Activated T-cell treated with anti-CD3 and anti-CD28 coated beads, Interleukin-2, amount 50 U/mL, for 72 hours (primary cell): ENCODE data around the gene MRS2. TPM values are rescaled to one million over a fixed set of nuclear protein-coding genes. Genes with fewer than 3 reads are reported as not detected.
"Not testable (repeated sequence)": the region's sequence is repeated elsewhere in the genome, so short reads cannot be mapped to it uniquely, and the experiment has no call there.

Experiments
- ATAC-seq, 2 donors: fragments of 150-1000 bp; cut with Tn5 transposase; replicated peaks in 1 of 2; 2 replicates each; pipeline ENCODE4 v1.10.0; 2021; ENCODE audit warnings: moderate library complexity in 2 of 2, mild to moderate bottlenecking in 1 of 2
- DNase-seq, 2 donors: peaks; one replicate each; pipeline ENCODE4 v3.0.0; 2021 to 2022; ENCODE audit warnings: mixed read lengths in 1 of 2
- H3K27ac Mint-ChIP-seq: one replicate; pipeline ENCODE4 v1.8.0; 2022; ENCODE audit warnings: mild to moderate bottlenecking, moderate library complexity, mixed read lengths
- H3K27me3 Mint-ChIP-seq: one replicate; pipeline ENCODE4 v1.8.0; 2022; ENCODE audit warnings: low read depth, mixed read lengths
- H3K36me3 Mint-ChIP-seq, 2 donors: one replicate each; pipeline ENCODE4 v1.8.0; 2022; ENCODE audit warnings: mixed read lengths in 2 of 2, mild to moderate bottlenecking in 1 of 2; ENCODE audit not compliant: insufficient read depth in 2 of 2
- H3K4me1 Mint-ChIP-seq: one replicate; pipeline ENCODE4 v1.8.0; 2022; ENCODE audit warnings: low read depth, mixed read lengths
- H3K4me3 Mint-ChIP-seq, 2 donors: one replicate each; pipeline ENCODE4 v1.8.0; 2022; ENCODE audit warnings: mild to moderate bottlenecking in 2 of 2, mixed read lengths in 2 of 2, moderate library complexity in 2 of 2
- H3K9me3 Mint-ChIP-seq, 2 donors: one replicate each; pipeline ENCODE4 v1.8.0; 2022; ENCODE audit warnings: mixed read lengths in 2 of 2
- total RNA-seq, 2 donors: library from RNA; stranded (reverse); gene quantifications; one replicate each; pipeline ENCODE4 v1.2.3, GENCODE V29; 2022

MRS2 gene
- total RNA-seq, result 10 to 100 TPM; 19.4 to 22.3 TPM

DNA sequence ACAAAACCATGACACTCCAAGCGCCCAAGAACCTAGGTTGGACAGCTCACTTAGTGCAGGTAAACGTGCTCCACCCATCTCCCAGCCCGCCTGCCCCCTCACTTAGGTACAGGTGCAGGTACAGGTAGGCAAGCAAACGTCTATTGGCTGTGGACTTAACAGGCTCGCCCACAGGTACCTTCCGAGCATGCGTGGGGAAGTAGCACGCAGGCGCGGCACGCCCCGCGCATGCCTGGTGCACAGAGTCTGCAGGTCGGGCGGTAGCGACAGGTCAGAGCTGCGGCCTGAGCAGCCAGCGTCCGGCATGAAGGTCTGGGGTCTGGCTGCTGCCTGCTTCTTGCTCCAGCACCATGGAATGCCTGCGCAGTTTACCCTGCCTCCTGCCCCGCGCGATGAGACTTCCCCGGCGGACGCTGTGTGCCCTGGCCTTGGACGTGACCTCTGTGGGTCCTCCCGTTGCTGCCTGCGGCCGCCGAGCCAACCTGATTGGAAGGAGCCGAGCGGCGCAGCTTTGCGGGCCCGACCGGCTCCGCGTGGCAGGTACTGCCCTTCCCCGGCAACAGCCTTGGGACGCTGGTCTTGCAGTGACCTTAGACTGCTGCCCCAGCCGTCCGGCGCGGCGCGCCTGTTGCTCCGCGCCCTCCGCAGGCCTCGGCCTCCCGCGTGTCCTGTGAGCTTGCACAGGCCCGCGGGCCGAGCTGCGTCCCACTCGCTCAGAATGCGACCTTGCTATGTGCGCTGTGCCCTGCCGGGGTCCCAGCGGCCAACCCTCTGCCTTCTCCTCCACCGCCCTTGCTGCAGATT lies at the start of gene MRS2:
Gene MRS2 (plus strand): TSS at position 240 of the 804 bp plus-strand sequence. CDS start 111 bp downstream, at position 351.
- Mint-ChIP-seq H3K27ac (peak within 1 kb of the TSS; percentile 80), H3K9me3 (no peaks in the 10 kb centered on the region), H3K36me3 (peaks cover 3% of the 10 kb centered on the region in 2 donors), H3K27me3 (peaks cover 21% of the 10 kb centered on the region), H3K4me1 (peaks cover 39% of the 10 kb centered on the region), H3K4me3 (peak within 1 kb of the TSS; percentile 94 to 96)
- DNase-seq (peak; percentile 84), ATAC-seq (peak; percentile 96 to 97)

DNA sequence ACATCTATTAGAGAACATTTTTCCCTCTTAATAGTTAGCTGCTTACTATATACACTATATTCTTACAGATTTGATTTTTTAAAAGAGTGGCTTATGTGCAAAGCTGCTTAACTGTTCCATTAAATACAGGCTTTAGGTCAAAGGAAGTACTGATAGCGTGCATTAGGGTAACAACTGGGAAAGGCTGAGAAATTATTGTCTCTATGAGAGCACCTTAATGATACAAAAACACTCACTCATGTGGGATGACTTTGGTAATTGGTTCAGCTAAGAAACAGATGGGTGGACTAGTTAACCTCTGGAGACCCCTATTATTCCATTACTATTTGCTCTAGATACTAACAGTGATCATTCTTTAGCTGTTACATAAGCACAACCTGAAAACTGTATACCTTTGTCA lies 48.9 kb upstream of the MRS2 start:
- H3K27ac Mint-ChIP-seq, result no peak overlapping the region
- peaks cover 15% of the 10 kb centered on the region for H3K4me1 Mint-ChIP-seq
- H3K36me3 Mint-ChIP-seq, result no peaks in the 10 kb centered on the region
- DNase-seq (no peak), ATAC-seq (no peak)
- H3K4me3 Mint-ChIP-seq, result no peak overlapping the region
- peaks cover 54% of the 10 kb centered on the region for H3K27me3 Mint-ChIP-seq
- H3K9me3 Mint-ChIP-seq, result no peaks in the 10 kb centered on the region

GRCh38 chr6:24355393-24355792 lies 47.3 kb upstream of the MRS2 start:
- Mint-ChIP-seq H3K9me3 (no peaks in the 10 kb centered on the region), H3K4me1 (peaks cover 19% of the 10 kb centered on the region), H3K4me3 (no peak overlapping the region), H3K27me3 (peaks cover 41% of the 10 kb centered on the region), H3K27ac (no peak overlapping the region), H3K36me3 (no peaks in the 10 kb centered on the region)
- ATAC-seq (no peak), DNase-seq (no peak)

- ATAC-seq (no peak), DNase-seq (no peak)
- Mint-ChIP-seq H3K27me3 (peaks cover 32% of the 10 kb centered on the region), H3K9me3 (no peaks in the 10 kb centered on the region), H3K4me3 (no peak overlapping the region), H3K4me1 (peaks cover 23% of the 10 kb centered on the region), H3K27ac (no peak overlapping the region), H3K36me3 (no peaks in the 10 kb centered on the region)
These were observed 46.3 kb upstream of the MRS2 start for GRCh38 chr6:24356310-24356973.

DNA sequence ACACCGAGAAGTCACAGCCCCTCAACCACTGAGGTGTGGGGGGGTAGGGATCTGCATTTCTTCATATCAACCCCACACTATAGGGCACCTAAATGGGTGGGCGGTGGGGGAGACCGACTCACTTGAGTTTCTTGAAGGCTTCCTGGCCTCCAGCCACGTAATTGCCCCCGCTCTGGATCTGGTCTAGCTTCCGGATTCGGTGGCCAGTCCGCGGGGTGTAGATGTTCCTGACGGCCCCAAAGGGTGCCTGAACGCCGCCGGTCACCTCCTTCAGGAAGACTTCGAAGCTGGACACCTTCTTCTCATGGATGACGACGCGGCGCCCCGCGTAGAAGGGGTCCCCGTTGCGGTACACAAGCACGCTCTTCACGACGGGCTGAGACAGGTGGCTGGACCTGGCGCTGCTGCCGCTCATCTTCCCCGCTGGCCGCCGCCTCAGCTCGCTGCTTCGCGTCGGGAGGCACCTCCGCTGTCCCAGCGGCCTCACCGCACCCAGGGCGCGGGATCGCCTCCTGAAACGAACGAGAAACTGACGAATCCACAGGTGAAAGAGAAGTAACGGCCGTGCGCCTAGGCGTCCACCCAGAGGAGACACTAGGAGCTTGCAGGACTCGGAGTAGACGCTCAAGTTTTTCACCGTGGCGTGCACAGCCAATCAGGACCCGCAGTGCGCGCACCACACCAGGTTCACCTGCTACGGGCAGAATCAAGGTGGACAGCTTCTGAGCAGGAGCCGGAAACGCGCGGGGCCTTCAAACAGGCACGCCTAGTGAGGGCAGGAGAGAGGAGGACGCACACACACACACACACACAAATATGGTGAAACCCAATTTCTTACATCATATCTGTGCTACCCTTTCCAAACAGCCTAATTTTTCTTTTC lies 45.2 kb upstream of the MRS2 start, which contains the start of gene DCDC2:
Gene DCDC2 (minus strand): TSS at position 724 of the 883 bp plus-strand sequence. CDS start 309 bp downstream, at position 415.
- Mint-ChIP-seq H3K27me3 (peaks cover 34% of the 10 kb centered on the region), H3K4me1 (peaks cover 23% of the 10 kb centered on the region), H3K36me3 (no peaks in the 10 kb centered on the region), H3K9me3 (no peaks in the 10 kb centered on the region), H3K4me3 (peak within 1 kb of the TSS; percentile 82 to 86), H3K27ac (no peak within 1 kb of the TSS)
- DNase-seq, result peak; percentile 32 to 51
- peak; percentile 22 to 32 for ATAC-seq

- Mint-ChIP-seq H3K9me3 (no peaks in the 10 kb centered on the region), H3K27me3 (peaks cover 33% of the 10 kb centered on the region), H3K36me3 (no peaks in the 10 kb centered on the region), H3K4me1 (peaks cover 23% of the 10 kb centered on the region), H3K27ac (no peak overlapping the region), H3K4me3 (peak overlapping the region; percentile 82 to 86)
- no peak for DNase-seq
- ATAC-seq, result no peak
These were observed 44.4 kb upstream of the MRS2 start for GRCh38 chr6:24358219-24358821.

GRCh38 chr6:24359640-24360454 lies 42.9 kb upstream of the MRS2 start:
- ATAC-seq, result peak; percentile 94 to 95
- DNase-seq, result peak; percentile 89 to 90
- Mint-ChIP-seq H3K36me3 (no peaks in the 10 kb centered on the region), H3K9me3 (no peaks in the 10 kb centered on the region), H3K27me3 (peaks cover 33% of the 10 kb centered on the region), H3K27ac (no peak overlapping the region), H3K4me3 (peak overlapping the region; percentile 69 to 89), H3K4me1 (peaks cover 23% of the 10 kb centered on the region)

DNA sequence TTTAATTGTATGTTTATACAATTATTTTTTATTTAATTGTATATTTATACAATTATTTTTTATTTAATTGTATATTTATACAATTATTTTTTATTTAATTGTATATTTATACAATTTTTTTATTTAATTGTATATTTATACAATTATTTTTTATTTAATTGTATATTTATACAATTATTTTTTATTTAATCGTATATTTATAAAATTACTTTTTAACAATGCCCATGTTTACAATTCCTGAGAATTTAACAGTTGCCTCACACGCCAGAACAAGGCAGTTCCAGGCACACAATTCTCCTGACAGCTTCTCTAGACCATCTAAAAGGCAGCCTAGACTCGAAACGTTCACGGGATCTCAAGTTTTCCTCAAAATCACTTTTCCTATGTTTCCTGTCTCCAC lies 40.4 kb upstream of the MRS2 start:
- not testable (repeated sequence) for H3K36me3 Mint-ChIP-seq, H3K4me3 Mint-ChIP-seq, H3K27ac Mint-ChIP-seq, ATAC-seq, H3K9me3 Mint-ChIP-seq, DNase-seq
- peaks cover 17% of the 10 kb centered on the region for H3K27me3 Mint-ChIP-seq
- peaks cover 18% of the 10 kb centered on the region for H3K4me1 Mint-ChIP-seq

DNA sequence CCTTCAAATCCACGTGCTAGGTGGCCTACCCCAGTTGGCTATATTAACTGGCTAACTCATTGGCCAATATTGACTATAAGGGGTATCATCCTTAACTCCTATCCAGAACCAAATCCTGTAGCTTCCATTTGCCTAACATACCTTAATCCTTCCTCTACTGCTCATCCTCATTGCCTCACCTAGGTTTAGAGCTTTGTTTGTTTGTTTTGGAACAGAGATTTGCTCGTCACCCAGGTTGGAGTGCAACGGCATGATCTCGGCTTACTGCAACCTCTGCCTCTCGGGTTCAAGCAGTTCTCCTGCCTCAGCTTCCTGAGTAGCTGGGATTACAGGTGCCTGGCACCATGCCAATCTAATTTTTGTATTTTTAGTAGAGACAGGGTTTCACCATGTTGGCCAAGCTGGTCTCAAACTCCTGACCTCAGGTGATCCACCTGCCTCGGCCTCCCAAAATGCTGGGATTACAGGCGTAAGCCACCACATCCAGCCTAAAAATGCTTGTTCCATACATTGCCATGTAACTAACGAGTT lies 37.6 kb upstream of the MRS2 start:
- H3K4me1 Mint-ChIP-seq, H3K9me3 Mint-ChIP-seq, DNase-seq, H3K27ac Mint-ChIP-seq, H3K4me3 Mint-ChIP-seq, ATAC-seq, H3K36me3 Mint-ChIP-seq: not testable (repeated sequence)
- peaks cover 17% of the 10 kb centered on the region for H3K27me3 Mint-ChIP-seq

- no peak overlapping the region for H3K4me3 Mint-ChIP-seq
- ATAC-seq, result no peak
- H3K4me1 Mint-ChIP-seq, result no peaks in the 10 kb centered on the region
- H3K36me3 Mint-ChIP-seq, result no peaks in the 10 kb centered on the region
- no peak for DNase-seq
- H3K9me3 Mint-ChIP-seq, result no peaks in the 10 kb centered on the region
- H3K27me3 Mint-ChIP-seq, result peaks cover 17% of the 10 kb centered on the region
- no peak overlapping the region for H3K27ac Mint-ChIP-seq
These were observed 28.1 kb upstream of the MRS2 start for GRCh38 chr6:24374612-24375011.

DNA sequence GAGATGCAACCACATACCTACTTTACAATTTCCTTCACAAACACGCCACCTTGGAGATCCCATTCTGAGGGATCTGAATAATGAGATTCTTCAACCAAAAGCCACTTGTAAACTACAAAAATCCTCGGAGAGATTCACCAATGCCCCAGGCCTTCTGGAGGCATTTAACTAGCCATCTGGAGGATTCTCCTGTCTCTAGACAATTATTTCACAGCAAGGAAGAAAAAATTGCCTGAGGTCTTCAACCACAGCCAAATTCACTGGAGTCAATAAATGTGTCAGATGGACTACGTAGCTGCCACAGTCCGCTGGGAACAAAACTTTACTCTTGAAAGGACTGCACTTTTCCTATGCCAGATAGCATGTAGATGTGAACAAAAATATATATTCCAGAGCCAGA lies 25.9 kb upstream of the MRS2 start:
- H3K36me3 Mint-ChIP-seq, result no peaks in the 10 kb centered on the region
- no peak overlapping the region for H3K4me3 Mint-ChIP-seq
- H3K9me3 Mint-ChIP-seq, result no peaks in the 10 kb centered on the region
- peaks cover 17% of the 10 kb centered on the region for H3K27me3 Mint-ChIP-seq
- no peak overlapping the region for H3K27ac Mint-ChIP-seq
- ATAC-seq (no peak), DNase-seq (no peak)
- no peaks in the 10 kb centered on the region for H3K4me1 Mint-ChIP-seq
